Fibroblast of skin of back (primary cell): ENCODE data around the gene PDCD1.
"Not testable (repeated sequence)": the region's sequence is repeated elsewhere in the genome, so short reads cannot be mapped to it uniquely, and the experiment has no call there.

Experiments
- DNase-seq: peaks from one replicate; pipeline ENCODE4 v3.0.0-alpha.2; 2013

The PDCD1 gene

DNA sequence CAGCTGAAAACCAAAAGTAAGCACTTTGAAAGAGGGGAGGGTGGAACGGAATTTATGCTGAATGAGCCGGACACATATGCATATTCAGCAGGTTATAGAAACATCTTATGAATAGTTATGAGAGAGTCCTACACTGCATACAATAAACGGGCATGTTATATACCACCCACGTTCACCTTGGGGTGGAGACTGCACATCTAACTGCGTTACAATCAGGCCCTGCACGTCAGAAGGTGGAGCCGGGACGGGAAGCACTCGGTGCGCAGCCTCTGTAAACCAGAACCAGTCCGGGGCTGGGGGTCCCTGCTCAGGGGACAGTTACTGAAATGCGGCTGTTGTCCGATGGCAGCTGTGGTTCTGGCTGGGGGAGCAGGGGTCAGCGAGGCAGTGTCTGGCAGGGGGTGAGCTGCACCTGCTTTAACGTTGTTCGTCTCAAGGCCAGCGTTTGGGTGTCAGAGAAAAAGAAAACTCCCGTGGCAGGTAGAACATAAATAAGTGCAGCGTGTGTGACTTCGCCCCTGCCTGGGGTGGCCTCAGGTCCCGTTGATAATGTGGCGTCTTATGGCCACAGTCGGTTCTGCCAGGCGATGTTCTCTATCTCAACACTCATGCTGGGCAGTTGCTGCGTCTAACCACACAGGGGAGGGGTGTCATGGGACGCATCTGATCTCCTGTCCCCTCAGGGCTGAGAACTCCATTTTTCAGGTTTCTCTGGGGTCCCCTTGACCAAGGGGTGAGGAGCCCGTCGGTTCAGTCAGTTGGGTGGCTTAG, 24.8 kb downstream of the PDCD1 start:
- not testable (repeated sequence) for DNase-seq

DNA sequence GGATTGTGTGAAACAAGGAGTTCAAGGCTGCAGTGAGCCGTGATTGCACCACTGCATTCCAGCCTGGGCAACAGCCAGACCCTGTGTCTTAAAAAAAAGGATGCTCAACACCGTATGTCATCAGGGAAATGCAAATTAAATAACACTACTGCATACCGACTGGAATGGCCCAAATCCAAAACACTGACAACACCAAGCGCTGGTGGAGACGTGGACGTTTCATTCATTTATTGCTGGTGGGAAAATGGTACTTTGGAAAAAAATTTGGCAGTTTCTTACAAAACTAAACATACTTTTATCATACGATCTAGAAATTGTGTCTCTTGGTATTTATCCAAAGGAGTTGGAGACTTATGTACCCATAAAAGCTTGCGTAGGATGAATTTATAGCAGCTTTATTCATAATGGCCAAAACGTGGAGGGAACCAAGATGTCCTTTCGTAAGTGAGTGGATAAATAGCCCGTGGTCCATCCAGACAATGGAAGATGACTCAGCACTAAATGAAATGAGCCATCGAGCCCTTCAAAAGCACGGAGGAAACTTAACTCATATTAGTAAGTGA, 25.5 kb downstream of the PDCD1 start:
- peak; percentile 29 for DNase-seq

DNA sequence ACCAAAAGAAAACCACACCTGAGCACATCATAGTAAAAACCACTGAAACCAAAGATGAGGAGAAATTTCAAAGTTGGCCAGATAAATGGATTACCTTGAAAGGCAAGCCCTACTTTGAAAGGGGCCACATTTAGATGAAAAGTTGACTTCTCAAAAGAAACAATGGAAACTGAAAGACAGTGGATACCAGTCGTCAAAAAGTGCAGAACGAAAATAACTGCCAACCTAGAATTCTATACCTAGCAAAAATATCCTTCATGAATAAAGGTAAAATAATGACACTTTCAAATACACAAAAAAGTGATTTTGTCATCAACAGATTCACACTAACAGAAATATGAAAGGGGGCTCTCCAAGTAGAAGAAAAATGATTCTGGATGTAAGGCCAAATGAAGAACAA, 31.3 kb downstream of the PDCD1 start:
- DNase-seq = no peak

DNA sequence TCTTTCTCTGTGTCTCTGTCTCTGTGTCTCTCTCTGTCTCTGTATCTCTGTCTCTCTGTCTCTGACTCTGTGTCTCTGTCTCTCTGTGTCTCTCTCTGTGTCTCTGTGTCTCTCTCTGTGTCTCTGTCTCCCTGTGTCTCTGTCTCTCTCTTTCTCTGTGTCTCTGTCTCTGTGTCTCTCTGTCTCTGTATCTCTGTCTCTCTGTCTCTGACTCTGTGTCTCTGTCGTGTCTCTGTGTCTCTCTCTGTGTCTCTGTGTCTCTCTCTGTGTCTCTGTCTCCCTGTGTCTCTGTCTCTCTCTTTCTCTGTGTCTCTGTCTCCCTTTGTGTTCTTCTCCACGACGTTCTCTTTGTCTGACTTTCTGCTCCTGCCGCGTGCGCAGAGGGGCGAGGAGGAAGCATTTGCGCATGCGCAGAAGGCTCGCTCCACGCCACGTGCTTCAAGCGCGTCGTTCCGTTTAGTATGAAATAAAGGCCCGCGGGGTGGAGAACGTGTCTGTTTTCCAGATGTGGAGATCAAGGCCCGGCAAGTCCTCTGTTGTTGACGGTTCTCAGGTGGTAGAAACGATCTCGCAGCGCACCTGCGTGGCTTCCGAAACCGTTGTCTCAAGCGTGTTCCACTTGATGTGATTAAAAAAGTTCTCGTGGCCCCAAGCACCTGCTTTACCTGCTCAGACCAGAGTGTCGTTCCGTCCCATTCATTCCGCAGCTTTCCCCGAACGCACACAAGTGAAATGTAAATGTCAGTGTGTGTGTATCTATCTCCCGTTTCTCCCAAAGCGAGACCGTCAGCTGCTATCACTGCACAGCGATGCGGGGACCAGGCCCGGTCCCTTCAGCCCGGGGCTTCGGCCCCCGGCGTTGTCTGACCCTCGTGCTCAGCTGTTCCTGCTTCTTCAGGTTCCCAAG, 34.9 kb downstream of the PDCD1 start:
- not testable (repeated sequence) for DNase-seq

DNA sequence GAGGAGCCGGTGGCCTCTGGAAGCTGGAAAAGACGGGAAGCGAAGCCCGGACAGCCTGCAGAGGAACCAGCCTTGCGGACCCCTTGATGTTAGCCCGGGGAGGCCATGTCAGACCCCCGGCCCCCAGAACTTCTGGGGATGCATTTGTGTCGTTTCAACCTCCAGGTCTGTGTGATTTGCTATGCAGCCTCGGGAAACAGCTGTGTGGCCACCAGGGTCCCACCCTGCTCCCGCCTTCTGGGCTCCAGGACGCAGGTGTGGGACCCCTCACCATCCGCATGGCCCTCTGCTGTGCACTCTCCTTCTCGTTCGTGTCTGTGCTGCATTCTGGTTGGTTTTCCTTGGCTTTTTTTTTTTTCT, 36.5 kb downstream of the PDCD1 start:
- DNase-seq = no peak

DNA sequence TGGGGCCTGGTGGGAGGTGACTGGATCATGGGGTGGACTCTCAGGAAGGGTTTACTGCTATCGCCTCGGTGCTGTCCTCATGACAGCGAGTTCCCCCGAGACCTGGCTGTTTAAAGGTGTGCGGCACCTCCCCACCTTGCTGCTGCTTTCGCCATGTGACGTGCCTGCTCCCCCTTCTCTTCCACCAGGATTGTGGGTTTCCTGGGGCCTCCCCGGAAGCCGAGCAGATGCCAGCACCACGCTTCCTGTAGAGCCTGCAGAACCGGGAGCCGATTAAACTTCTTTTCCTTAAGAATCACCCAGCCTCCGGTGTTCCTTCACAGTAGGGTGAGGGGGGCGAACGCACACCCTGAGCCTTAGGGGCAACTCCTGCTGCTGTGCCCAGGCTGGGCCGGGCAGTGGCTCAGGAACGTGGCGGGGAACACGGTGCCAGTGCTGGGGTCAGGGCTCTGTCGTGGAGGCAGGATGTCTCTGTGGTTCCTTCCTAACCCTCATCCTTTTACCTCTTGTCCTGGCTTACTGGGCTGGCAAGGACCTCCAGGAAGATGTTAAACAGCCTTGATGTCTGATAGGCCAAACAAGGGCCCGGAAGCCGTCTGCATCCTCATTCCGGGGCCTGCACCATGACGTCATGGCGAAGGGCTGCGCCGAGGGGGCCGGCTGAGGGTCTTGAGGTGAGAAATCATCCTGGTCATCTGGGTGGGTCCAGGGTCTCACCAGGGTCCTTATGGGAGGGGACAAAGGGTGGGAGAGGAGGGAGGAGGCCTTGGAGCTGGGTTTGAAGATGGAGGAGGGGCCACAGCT, 37.0 kb downstream of the PDCD1 start:
- no peak for DNase-seq

DNA sequence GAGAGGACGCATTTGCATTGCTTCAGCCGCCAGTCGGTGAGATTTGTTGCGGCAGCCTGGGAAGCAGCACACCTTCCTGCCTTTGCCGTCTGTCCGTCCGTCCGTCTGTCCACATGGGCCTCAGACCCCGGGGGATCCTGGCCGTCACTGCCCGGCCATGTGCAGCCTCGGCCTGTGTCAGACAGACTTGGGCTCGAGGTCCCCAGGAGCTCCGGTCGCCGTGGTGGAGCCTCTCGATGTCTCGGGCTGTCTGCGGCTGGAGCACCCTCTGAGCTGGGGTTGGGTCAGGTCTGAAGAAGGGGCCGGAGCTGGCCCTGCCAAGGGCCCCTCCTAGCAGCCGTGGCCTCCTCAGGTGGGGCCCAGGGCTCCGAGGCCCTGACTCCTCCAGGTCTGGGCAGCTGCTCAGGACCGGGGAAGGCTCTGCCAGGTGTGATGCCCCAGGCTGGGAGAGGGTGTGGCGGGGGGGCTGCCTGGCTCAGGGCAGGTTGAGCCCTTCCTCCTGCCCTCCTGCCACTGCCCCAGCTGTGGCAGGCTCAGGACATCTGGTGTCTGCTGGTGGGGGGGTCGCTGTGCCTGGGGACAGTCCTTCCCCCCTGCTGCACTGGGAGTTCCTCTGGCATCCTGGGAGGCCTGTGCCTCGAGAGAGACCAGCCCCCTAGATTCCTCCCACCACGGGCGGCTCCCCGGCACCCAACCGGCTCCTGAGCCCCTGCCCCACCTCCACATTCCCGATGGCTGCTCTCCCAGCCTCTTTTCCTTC, 37.9 kb downstream of the PDCD1 start:
- no peak for DNase-seq

DNA sequence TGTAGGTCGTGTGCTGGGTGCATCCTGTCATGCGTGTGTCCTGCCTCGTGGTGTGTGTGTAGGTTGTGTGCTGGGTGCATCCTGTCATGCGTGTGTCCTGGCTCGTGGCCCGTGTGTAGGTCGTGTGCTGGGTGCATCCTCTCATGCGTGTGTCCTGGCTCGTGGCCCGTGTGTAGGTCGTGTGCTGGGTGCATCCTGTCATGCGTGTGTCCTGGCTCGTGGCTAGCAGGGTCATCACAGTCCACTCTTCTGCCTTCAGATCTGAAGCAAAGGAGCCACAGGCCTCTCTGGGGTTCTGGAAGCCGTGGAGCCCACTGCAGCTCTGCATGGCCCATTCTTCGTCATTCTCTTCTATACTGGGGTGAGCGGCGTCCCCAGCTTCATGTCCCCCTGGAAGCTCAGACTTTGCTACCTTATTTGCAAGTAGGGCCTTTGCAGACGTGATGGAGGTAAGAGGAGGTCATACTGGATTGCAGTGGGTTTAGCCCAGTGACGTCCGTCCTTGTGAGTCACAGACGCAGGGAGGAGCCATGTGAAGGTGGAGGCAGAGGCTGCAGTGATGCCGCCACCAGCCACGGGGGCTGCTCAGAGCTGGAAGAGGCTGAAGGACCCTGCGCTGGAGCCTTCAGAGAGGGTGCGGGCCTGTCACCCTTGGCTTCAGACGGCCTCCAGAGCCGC, 38.6 kb downstream of the PDCD1 start:
- not testable (repeated sequence) for DNase-seq

DNA sequence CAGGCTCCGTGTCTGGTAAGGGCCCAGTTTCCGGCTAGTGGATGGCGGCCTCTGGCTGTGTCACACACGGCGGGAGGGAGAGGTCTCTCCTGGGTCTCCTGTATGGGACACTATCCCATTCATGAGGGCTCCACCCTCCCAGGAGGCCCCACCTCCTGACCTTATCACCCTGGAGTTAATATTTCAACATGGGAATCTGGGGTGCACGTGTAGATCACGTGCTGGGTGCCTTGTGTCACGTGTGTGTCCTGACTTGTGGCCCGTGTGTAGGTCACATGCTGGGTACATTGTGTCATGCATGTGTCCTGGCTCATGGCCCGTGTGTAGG, 39.8 kb downstream of the PDCD1 start:
- DNase-seq = no peak

DNA sequence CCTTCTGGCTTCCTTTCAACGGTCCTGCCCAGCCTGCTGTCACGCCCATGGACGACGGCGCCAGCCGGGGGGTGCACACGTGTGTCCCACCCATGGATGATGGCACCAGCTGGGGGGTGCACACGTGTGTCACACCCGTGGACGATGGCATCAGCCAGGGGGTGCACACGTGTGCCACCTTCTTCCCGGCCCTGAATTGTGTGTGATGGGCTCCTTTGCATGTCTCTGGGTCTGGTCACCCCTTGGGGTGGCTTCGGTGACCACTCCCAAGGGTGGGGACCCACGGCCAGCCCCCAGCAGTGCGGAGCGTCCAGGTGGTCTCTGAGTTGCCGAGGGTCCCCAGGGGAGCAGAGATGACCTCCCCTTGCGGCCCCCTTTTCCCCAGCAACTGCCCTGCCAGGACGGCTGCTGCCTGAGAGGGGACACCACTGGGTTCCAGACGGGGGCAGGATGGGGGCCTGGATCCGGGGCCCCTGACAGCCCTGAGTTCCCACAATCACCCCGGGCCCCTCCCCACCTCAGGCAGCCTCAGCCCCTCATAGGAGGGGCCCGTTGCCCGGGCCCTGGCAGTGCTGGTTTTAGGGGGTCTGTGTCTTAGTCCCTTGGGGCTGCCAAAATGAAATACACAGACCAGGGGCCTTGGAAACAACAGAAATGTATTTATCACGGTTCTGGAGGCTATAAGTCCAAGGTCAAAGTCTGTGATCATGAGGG, 40.3 kb downstream of the PDCD1 start:
- no peak for DNase-seq

DNA sequence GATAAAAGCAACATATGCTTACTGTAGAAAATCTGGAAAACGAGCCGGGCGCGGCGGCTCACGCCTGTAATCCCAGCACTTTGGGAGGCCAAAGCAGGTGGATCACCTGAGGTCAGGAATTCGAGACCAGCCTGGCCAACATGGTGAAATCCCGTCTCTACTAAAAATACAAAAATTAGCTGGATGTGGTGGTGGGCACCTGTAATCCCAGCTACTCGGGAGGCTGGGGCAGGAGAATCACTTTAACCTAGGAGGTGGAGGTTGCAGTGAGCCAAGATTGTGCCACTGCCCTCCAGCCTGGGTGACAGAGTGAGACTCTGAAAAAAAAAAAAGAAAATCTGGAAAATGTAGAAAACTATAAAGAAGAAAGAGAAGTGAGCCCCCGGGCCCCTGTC, 40.9 kb downstream of the PDCD1 start:
- not testable (repeated sequence) for DNase-seq

DNA sequence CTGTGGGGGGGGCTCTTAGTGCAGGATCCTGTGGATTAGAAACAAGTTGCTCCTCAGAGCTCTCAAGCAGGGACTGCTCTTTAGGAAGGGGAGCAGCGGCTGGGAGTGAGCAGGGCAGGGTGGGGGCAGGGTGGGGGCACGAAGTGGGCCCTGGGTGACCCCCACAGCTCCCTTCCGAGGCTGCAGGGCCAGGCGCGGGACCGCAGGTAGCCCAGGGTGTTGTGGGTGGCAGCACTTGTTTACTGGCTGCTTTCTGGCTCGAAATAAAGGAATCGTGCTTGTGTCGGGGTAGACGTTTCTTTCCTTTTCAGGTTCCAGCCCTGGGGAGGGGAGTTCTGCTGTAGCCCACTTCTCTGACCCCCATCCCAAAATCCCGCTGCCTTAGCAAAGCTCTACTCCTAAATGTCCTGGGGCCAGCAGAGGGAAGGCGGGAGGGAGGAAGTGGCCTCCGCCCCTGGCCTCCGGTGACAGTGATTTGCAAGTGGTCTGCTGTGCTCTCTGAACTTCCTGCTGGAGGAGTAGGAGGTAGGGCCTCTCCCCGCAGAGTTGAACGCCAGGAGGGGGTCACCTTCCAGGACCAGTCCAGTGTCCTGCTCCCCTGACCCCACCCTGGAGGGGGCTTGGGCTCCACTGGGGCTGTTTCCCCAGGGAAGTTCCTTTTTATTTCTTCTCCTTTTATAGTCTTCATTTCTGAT, 41.4 kb downstream of the PDCD1 start:
- DNase-seq = no peak

DNA sequence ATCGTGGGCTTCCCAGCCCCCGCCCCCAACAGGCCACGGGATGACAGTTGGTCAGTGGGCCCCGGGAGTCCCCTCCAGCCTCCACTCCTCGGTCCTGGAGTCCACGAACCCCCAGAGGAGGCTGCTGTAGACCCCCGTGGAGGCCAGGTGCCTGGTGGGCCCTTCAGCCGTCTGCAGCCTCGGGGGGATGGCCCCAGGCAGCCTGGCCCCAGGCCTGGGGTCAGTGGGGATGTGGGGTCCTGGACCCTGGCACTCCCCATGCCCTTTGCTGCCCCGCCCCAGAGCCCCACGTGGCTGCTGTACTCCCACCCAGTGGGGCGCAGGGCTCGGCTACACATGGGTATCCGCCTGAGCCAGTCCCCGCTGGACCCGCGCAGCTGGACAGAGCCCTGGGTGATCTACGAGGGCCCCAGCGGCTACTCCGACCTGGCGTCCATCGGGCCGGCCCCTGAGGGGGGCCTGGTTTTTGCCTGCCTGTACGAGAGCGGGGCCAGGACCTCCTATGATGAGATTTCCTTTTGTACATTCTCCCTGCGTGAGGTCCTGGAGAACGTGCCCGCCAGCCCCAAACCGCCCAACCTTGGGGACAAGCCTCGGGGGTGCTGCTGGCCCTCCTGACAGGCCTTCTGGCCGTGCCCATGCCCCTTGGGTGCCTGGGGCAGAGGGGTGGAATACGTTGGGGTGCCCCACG, 42.1 kb downstream of the PDCD1 start:
- DNase-seq = no peak

DNA sequence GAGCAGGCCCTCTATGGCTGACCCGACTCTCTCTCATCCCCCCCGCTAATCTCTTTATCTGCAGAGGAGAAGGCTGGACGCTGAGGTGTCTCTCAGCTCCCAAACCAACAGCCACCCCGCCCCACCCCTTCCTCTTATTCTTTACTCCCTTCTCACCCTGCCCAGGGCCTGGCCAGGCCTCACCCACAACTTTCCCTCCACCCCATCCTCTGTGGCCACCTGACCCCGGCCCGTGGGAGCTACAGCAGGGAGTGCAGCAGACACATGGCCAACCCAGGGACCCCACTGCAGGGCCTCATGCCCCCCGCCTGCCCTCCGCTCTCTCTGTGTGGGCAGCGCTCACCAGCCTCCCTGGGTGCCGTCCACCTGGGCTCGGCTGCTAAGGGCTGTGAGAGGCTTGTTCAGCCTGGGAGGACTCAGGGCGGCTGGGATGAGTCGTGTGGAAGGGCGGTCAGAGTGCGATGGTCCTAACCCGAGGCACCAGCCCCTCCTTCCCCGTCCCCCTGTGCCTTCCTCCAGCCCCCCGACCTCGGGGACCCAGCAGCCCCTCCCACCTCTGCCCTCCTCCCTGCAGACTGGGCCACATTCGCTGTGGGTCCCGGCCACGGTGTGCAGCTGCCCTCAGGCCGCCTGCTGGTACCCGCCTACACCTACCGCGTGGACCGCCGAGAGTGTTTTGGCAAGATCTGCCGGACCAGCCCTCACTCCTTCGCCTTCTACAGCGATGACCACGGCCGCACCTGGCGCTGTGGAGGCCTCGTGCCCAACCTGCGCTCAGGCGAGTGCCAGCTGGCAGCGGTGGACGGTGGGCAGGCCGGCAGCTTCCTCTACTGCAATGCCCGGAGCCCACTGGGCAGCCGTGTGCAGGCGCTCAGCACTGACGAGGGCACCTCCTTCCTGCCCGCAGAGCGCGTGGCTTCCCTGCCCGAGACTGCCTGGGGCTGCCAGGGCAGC, 42.9 kb downstream of the PDCD1 start:
- DNase-seq = no peak

DNA sequence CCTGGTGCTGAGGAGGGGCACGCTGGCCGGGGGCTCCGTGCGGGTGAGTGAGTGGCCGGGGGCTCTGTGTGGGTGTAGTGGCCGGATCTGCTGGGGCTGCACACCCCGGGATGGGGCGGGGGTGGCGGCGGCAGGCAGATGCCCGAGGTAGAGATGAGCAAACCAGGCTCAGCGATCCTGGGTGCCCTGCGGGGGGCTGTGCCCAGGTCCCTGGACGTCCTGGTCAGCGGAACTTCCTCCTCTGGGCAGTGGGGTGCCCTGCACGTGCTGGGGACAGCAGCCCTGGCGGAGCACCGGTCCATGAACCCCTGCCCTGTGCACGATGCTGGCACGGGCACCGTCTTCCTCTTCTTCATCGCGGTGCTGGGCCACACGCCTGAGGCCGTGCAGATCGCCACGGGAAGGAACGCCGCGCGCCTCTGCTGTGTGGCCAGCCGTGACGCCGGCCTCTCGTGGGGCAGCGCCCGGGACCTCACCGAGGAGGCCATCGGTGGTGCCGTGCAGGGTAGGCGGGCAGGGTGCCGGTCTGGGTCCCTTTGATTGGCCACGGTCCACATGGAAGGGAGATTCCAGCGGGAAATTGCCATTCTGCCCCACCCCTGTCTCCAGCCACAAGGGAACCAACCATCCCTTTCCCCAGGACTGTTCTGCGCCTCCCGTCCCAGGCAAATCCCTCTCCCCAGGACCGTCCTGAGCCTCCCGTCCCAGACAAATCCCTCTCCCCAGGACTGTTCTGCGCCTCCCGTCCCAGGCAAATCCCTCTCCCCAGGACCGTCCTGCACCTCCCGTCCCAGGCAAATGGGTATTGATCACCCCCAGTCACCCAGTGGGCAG, 43.8 kb downstream of the PDCD1 start:
- no peak for DNase-seq

DNA sequence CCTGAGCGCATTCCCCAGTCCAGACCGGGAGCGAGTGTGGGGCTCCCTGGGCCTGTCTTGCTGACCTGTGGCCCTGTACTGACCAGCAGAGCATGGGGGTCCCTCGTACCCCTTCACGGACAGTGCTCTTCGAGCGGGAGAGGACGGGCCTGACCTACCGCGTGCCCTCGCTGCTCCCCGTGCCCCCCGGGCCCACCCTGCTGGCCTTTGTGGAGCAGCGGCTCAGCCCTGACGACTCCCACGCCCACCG, 44.4 kb downstream of the PDCD1 start:
- DNase-seq = no peak

DNA sequence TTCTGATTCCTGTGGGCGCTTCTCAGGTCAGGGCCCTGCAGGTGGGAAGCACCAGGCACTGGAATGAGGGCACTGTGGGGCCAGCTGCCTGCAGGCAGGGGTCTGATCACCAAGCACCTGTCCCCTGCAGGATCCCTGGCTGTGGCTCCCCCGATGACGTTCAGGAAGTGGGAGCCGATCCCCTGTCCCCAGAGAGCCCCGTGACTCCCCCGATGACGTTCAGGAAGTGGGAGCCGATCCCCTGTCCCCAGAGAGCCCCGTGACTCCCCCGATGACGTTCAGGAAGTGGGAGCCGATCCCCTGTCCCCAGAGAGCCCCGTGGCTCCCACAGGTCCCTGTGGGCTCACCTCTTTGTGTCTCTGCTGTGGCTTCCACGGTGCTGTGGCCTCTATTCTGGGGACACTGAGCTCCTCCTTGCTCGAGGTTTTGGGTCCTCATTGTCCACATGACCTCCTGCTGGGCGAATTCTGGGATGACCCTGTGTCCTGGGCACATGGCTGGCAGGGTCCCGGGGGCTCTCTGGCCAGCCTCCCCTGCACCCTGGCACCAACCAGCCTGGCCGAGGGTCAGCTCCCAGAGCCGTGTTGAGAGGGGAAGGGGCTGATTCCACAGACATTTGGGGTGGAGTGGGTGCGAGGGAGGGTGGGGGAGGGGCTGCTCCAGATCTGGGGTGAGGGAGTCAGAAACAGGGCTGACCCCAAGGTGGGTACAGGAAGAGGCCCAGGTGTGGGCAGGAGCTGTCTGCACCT, 44.9 kb downstream of the PDCD1 start:
- no peak for DNase-seq
